CD4-positive, alpha-beta T cell treated with Interleukin-4 for 1 hour (primary cell): ENCODE results near the gene PEX6.

ENCODE experiments used
- DNase-seq, 2 donors: peaks; one replicate each; pipeline ENCODE4 v3.0.0-alpha.2; 2020 to 2022

Gene PEX6

GRCh38 chr6:42932412-42932811 is 46.6 kb downstream of the PEX6 start:
- DNase-seq: no peak

- DNase-seq: peak; percentile 68 to 71
Measured at GRCh38 chr6:42929821-42930360, 49.1 kb downstream of the PEX6 start.

GRCh38 chr6:42928986-42929820 is 49.8 kb downstream of the PEX6 start, which contains the start of gene CNPY3:
TSS of gene CNPY3 (plus strand) at chr6:42929480. CDS start at chr6:42929571, 91 bp downstream.
- peak; percentile 95 to 96 for DNase-seq

GRCh38 chr6:42925248-42925857 is 53.6 kb downstream of the PEX6 start:
- no peak for DNase-seq

- DNase-seq: no peak
Measured at GRCh38 chr6:42923666-42924065, 55.3 kb downstream of the PEX6 start.

- DNase-seq: no peak
Measured at GRCh38 chr6:42921801-42922200, 57.2 kb downstream of the PEX6 start.

GRCh38 chr6:42916288-42916687 is 62.7 kb downstream of the PEX6 start:
- no peak for DNase-seq

GRCh38 chr6:42915732-42916131 is 63.2 kb downstream of the PEX6 start, which contains the start of gene PTCRA:
TSS of gene PTCRA (plus strand) at chr6:42916053. CDS start at chr6:42916070, 17 bp downstream.
- DNase-seq: no peak

GRCh38 chr6:42914546-42914945 is 64.4 kb downstream of the PEX6 start:
- no peak for DNase-seq
